Body of pancreas (tissue), 4 donors: ENCODE data around the gene ARID1B.

Experiments used
- POLR2A ChIP-seq, 3 donors: fragments of 450-650 bp; IDR thresholded peaks; one replicate each; pipeline ENCODE4 v1.6.1; 2016; ENCODE audit warnings: antibody characterized with exemption in 3 of 3, mild to moderate bottlenecking in 2 of 3
- TF ChIP-seq, protein P1 (sequence below), 7 experiments: fragments of 450-650 bp in 4 of 7; fragments of 200-600 bp in 3 of 7; sonication (generic) in 3 of 7; IDR thresholded peaks; one replicate each; pipeline ENCODE4 v1.5.1; 2016 to 2019; ENCODE audit warnings: antibody characterized with exemption in 7 of 7

DNA sequence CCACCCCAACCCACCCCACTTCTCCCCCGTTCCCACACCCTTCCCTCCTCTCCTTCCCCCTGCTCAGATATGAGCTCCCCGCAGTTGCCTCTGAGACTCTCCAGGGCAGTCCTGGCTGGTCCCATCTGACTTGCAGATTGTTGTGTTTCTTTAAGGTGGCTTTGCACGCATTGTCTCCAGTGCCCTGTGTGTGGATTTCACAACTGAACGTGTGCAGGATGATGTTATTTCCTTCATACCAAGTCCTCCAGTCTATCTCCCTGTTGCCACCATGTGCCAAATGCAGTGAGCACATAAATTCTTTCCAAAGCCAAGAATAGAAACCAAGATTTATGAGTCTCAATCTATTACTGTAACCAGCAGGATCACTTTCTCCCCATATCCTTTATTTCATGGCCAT, 467.0 kb downstream of the ARID1B start:
- TF ChIP-seq, protein P1, sequence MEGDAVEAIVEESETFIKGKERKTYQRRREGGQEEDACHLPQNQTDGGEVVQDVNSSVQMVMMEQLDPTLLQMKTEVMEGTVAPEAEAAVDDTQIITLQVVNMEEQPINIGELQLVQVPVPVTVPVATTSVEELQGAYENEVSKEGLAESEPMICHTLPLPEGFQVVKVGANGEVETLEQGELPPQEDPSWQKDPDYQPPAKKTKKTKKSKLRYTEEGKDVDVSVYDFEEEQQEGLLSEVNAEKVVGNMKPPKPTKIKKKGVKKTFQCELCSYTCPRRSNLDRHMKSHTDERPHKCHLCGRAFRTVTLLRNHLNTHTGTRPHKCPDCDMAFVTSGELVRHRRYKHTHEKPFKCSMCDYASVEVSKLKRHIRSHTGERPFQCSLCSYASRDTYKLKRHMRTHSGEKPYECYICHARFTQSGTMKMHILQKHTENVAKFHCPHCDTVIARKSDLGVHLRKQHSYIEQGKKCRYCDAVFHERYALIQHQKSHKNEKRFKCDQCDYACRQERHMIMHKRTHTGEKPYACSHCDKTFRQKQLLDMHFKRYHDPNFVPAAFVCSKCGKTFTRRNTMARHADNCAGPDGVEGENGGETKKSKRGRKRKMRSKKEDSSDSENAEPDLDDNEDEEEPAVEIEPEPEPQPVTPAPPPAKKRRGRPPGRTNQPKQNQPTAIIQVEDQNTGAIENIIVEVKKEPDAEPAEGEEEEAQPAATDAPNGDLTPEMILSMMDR (IDR thresholded peaks at IDR 0.05) = no peak
- no peak for TF ChIP-seq POLR2A (IDR thresholded peaks at IDR 0.05)
